GM13976 (cell line): Measurements from ENCODE around the gene CTIF.
A peak's percentile ranks its signal among the peaks of the same experiment; 100 is the strongest.

Source experiments
- DNase-seq: peaks from one replicate; pipeline ENCODE4 v3.0.0; 2012; ENCODE audit warnings: low spot score
- CTCF ChIP-seq: IDR thresholded peaks from 2 replicates; pipeline ENCODE4 v1.5.1; 2012; ENCODE audit warnings: borderline replicate concordance, mild to moderate bottlenecking; ENCODE audit not compliant: insufficient read depth; ENCODE audit errors: extremely low read depth, missing control alignments, control extremely low read depth
- in situ Hi-C: fragments of 300-500 bp; cut with MboI; formaldehyde crosslinking; loops from one replicate; pipeline ENCODE4 v1.12.0; 2022; ENCODE audit warnings: low sequenced_read_pairs, mixed read lengths, inconsistent platforms; ENCODE audit not compliant: unreplicated experiment

CTIF gene

DNA sequence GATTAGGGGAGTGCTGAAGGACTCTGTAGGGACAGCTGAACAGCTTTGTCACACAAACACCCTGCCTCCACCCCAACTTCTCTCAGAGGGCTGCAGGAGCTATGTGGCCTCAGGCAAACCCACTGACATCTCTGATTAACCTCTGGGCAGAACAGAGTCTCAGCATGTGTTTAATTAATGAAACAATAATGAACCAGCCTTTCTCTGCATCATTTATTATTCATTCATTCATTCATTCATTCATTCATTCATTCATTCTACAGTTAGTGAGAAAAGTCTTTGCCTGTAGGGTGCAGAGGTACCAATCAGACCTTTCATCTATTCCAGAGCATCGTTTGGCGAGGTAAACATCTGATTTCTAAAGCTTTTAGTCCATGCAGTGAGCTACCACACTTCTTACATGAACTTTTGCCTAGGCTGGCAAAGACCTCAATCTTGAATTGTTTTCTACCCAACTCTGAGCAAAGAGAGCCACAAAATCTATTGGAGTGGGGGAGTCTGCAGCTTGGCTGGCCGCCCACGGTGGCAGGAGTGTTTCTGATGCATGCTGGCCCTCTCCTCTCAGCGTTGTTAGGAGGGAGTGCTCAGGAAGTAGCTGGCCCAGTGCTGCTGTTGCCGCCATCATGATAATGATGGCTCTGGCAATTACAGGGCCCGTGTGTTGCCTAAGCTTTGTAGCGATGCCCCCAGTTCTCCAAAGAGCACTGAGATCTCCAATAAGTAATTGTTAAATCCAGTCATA is 213.1 kb downstream of the CTIF start:
- in situ Hi-C loops = no loop called here
- no peak for DNase-seq
- no peak for TF ChIP-seq CTCF

GRCh38 chr18:48752478-48752877 is 213.6 kb downstream of the CTIF start:
- TF ChIP-seq CTCF = no peak
- no peak for DNase-seq
- in situ Hi-C loops = no loop called here

- in situ Hi-C loops = no loop called here
- DNase-seq = no peak
- TF ChIP-seq CTCF = no peak
Observed at GRCh38 chr18:48752928-48753327, 214.1 kb downstream of the CTIF start.

DNA sequence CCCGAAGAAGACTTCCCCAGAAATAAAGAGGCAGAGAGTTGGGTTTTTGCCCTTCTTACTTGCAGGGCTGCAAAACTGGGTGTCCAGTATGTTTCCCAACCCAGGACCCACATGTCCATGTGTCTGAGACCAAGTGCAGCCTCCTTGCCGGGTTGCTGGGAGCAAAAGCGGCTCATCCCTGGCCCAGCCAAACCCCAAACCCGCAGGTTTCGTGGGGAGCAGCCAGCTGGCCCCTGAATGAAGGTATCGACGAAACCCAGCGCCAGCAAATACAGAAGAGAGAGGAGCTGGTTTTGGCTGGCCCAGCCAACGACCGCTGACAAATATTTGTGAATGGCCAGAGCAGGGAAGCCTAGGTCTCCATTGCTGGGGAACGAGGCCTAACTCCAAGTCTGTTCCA is 214.9 kb downstream of the CTIF start:
- DNase-seq = no peak
- TF ChIP-seq CTCF = no peak
- in situ Hi-C loops = no loop called here

GRCh38 chr18:48754559-48754958 is 215.7 kb downstream of the CTIF start:
- no peak for DNase-seq
- no peak for TF ChIP-seq CTCF
- in situ Hi-C loops = no loop called here

- in situ Hi-C loops = no loop called here
- TF ChIP-seq CTCF = no peak
- DNase-seq = peak; percentile 71
Observed at GRCh38 chr18:48754993-48755473, 216.2 kb downstream of the CTIF start.
